ENCODE data around the gene UBE2K.
"Not testable (repeated sequence)": the region's sequence is repeated elsewhere in the genome, so short reads cannot be mapped to it uniquely, and the experiment has no call there.

UBE2K gene

GRCh38 chr4:39730072-39730471, 32.1 kb downstream of the UBE2K start:
- no peak for DNase-seq (ENCODE audit: low spot score)

- no peak for DNase-seq (ENCODE audit: low spot score)
Measured at GRCh38 chr4:39731908-39732307, 34.0 kb downstream of the UBE2K start.

DNA sequence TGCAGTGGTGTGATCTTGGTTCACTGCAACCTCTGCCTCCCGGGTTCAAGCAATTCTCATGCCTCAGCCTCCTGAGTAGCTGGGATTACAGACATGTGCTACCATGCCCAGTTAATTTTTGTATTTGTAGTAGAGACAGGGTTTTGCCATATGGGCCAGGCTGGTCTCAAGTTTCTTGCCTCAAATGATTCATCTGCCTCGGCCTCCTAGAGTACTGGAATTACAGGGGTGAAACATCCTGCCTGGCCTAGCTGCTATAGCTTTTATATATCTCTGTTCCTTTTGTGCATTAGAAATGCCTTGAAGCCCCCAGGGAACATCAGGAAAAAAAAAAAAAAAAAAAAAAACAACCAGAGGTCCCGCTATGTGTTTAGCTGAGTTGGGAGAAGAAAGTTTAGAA, 34.8 kb downstream of the UBE2K start:
- DNase-seq (ENCODE audit: low spot score) = no peak

DNA sequence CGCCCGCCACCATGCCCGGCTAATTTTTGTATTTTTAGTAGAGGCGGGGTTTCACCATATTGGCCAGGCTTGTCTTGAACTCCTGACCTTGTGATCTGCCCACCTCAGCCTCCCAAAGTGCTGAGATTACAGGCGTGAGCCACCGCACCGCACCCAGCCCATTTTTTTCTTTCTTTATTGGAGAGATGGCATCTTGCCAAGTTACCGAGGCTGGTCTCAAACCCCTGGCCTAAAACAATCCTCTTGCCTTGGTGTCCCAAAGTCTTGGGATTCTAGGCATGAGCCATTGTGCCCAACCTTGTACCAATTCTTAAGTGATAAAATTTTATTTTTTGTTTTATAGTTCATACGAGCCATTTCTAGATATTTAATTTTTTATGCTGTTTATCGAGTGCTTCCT, 41.7 kb downstream of the UBE2K start:
- not testable (repeated sequence) for DNase-seq (ENCODE audit: low spot score)

- no peak for DNase-seq (ENCODE audit: low spot score)
Measured at GRCh38 chr4:39741401-39741800, 43.5 kb downstream of the UBE2K start.

- no peak for DNase-seq (ENCODE audit: low spot score)
Measured at GRCh38 chr4:39745920-39746319, 48.0 kb downstream of the UBE2K start.

- no peak for DNase-seq (ENCODE audit: low spot score)
Measured at GRCh38 chr4:39750216-39750615, 52.3 kb downstream of the UBE2K start.

DNA sequence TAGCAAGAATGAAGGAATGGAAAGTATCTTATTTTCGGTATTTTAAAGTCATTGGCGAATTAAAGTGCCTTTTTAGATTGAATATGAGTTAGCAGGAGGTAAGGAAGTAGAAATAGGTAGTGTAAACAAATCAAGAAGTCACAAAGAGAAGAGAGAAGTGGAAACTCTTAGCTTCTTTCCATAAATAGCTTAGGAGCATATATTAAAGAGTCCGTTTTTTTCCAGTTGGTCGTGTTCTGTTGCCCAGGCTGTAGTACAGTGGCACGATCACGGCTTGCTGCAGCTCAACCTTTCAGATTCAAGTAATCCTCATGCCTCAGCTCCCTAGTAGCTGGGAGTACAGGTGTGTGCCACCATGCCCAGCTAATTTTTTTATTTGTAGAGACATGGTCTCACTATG, 56.4 kb downstream of the UBE2K start:
- no peak for DNase-seq (ENCODE audit: low spot score)

DNA sequence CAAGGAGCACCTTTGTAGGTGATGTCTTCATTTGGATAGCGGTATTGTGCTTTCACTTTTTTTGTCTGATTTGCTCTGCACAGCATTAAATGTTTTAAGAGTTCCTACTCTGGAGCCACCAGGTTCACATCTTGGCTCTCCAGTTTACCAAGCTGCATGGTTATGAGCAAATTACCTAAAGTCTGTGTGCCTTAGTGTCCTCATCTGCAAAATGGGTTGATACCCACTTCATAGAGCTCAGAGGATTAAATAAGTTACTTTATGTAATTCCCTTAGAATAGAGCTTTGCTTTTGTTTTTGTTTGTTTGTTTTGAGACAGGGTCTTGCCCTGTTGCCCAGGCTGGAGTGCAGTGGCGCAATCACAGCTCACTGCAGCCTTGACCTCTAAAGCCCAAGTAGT, 58.2 kb downstream of the UBE2K start:
- no peak for DNase-seq (ENCODE audit: low spot score)

GRCh38 chr4:39758176-39758575, 60.2 kb downstream of the UBE2K start:
- DNase-seq (ENCODE audit: low spot score) = no peak

- DNase-seq (ENCODE audit: low spot score) = no peak
Measured at GRCh38 chr4:39759569-39759968, 61.6 kb downstream of the UBE2K start.

- no peak for DNase-seq (ENCODE audit: low spot score)
Measured at GRCh38 chr4:39761005-39761667, 63.2 kb downstream of the UBE2K start.

DNA sequence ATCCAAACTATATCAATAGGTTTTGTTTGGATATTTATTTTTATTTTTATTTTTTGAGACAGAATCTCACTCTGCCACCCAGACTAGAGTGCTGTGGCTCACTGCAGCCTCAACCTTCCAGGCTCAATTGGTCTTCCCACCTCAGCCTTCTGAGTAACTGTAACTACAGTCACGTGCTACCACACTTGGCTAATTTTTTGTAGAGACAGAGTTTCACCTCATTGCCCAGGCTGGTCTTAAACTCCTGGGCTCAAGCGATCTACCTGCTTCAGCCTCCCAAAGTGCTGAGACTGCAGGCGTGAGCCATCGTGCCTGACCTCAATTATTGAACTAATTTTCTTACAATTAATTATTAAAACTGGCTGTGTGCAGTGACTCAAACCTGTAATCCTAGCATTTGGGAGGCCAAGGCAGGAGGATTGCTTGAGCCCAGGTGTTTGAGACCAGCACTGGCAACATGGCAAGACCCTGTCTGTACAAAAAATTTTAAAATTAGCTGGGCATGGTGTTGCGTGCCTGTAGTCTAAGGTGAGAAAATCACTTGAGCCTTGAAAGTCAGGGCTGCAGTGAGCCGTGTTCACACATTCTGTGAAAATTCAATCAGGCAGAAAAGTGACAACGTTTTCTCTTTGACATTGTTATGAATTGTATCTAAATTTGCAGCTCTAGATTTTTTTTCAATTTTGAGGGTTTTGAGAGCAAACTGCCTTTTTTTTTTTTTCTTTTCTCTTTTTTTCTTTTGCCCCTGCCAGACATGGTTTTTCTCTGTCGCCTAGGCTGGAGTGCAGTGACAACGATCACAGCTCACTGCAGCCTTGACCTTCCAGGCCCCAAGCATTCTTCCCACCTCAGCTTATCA, 66.0 kb downstream of the UBE2K start:
- no peak for DNase-seq (ENCODE audit: low spot score)

- no peak for DNase-seq (ENCODE audit: low spot score)
Measured at GRCh38 chr4:39770005-39770404, 72.1 kb downstream of the UBE2K start.

- no peak for DNase-seq (ENCODE audit: low spot score)
Measured at GRCh38 chr4:39770471-39770870, 72.5 kb downstream of the UBE2K start.

DNA sequence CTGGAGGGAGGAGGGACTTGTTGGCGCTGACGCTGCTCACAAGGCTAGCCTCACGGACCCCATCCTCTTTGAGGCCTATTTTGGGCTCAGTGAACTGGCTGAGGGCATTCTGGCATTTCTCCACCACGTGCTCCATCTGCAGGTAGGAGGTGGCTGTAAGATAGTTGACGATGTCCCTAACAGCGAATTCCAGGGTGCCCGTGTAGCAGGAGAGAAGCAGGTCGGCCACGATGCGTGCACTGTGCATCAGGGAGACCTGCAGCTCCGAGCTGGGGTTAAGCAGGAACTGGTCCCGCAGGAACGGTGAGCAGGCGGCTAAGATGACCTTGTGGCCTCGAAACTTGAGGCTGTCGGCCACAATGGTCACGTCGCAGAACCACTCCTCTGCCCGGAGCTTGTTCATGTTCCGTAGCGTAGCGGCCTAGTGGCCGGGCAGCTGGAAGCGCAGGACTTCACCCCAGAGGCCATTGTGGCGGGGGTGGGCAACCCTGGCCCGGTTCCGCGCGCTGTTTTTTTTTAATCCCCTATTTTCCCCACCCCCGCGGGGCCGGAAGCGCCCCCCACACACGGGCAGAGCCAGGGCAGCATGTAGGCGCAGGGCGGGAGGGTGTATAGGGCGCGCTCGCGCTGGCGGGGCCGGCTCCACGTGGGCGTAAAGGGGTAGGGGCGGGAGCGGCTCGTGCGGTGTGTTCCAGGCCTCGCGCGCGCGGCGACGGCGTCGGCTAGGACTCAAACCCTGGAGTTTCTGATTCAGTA, 73.2 kb downstream of the UBE2K start:
- DNase-seq (ENCODE audit: low spot score) = no peak

DNA sequence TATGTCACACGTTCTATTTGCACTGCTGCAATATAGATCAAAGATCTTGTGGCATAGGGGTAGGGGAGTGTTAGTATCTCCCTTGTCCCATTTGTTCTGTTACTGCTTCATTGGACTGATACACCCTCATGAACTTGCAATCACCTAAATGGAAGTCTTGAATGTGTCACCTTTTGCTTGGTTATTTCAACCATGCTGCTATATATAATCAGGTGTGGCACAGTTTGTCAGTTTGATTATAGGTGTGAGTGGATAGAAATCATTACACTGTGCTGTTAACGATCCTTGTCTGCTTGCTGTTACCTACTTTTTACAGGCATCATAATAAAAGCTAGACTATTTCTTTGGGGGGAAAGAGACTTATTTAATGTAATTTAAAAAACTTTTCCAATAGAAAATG, 84.1 kb downstream of the UBE2K start:
- DNase-seq (ENCODE audit: low spot score) = not testable (repeated sequence)

DNA sequence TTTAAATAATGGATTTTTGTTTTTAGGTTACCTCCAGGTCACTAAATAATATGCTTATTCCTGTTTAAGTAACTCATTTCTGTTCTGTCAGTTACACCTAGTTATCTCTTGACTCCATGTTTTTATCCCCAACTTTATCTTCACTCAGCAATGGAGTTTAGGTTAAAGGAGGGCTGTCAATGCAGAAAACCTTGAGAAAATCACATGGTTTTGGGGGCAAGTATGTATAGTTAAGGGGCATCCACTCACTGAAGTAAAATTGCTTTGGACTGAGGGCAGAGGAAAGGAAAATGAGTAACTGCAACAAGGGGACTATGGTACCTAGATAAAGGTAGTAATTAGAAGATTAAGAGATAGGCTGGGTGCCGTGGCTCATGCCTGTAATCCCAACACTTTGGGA, 87.1 kb downstream of the UBE2K start:
- no peak for DNase-seq (ENCODE audit: low spot score)

- DNase-seq (ENCODE audit: low spot score) = no peak
Measured at GRCh38 chr4:39786838-39787237, 88.9 kb downstream of the UBE2K start.

DNA sequence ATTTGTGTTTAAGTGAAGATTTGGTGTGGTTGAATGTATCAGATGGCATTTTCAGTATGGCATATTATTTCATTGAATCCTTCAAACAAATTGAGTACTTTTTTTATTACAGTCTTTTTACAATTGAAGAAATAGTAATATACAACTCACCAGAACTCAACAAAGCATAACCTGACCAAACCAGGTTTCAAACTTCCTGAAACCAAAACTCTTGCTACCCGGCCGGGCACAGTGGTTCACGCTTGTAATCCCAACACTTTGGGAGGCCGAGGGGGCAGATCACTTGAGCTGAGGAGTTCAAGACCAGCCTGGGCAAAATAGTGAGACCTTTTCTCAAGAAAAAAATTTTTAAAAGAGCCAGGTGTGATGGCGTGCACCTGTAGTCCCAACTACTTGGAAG, 94.2 kb downstream of the UBE2K start:
- DNase-seq (ENCODE audit: low spot score) = no peak

- no peak for DNase-seq (ENCODE audit: low spot score)
Measured at GRCh38 chr4:39792529-39792928, 94.6 kb downstream of the UBE2K start.

- DNase-seq (ENCODE audit: low spot score) = not testable (repeated sequence)
Measured at GRCh38 chr4:39792976-39793375, 95.0 kb downstream of the UBE2K start.

- DNase-seq (ENCODE audit: low spot score) = no peak
Measured at GRCh38 chr4:39802005-39802404, 104.1 kb downstream of the UBE2K start.

Measured in hematopoietic multipotent progenitor cell treated with erythropoietin and hydrocortisone succinate and interleukin-3 and kit ligand, for 17 days (in vitro differentiated cells).